H9 (cell line): ENCODE data around the gene FBXO31. TPM values are rescaled to one million over a fixed set of nuclear protein-coding genes. Genes with fewer than 3 reads are reported as not detected.
"Not testable (repeated sequence)": the region's sequence is repeated elsewhere in the genome, so short reads cannot be mapped to it uniquely, and the experiment has no call there.

Source experiments
- DNase-seq: peaks from one replicate; pipeline ENCODE4 v3.0.0-alpha.2; 2017
- H2AFZ ChIP-seq: one replicate; pipeline ENCODE4 v1.6.1; 2013; ENCODE audit warnings: mild to moderate bottlenecking, low read length, control low read depth, moderate library complexity
- H2AK5ac ChIP-seq: 2 replicates; pipeline ENCODE4 v1.6.1; 2013; ENCODE audit warnings: low read length, control low read depth, mixed read lengths; ENCODE audit not compliant: insufficient read length
- H2BK120ac ChIP-seq: one replicate; pipeline ENCODE4 v1.6.1; 2013; ENCODE audit warnings: low read depth, mild to moderate bottlenecking, low read length, control low read depth, inconsistent platforms; ENCODE audit not compliant: poor library complexity, severe bottlenecking
- H2BK12ac ChIP-seq: 2 replicates; pipeline ENCODE4 v1.6.1; 2013; ENCODE audit warnings: low read length, control low read depth, mixed read lengths, low read depth; ENCODE audit not compliant: insufficient read length
- H2BK15ac ChIP-seq: 2 replicates; pipeline ENCODE4 v1.6.1; 2013; ENCODE audit warnings: low read depth, low read length, control low read depth
- H2BK20ac ChIP-seq: one replicate; pipeline ENCODE4 v1.6.1; 2013; ENCODE audit warnings: low read depth, mild to moderate bottlenecking, low read length, control low read depth, inconsistent platforms; ENCODE audit not compliant: poor library complexity, severe bottlenecking
- H2BK5ac ChIP-seq: 2 replicates; pipeline ENCODE4 v1.6.1; 2013; ENCODE audit warnings: low read length, control low read depth, mixed read lengths; ENCODE audit not compliant: insufficient read length
- H3K14ac ChIP-seq: 2 replicates; pipeline ENCODE4 v1.6.1; 2013; ENCODE audit warnings: low read length, control low read depth; ENCODE audit not compliant: insufficient read depth
- H3K18ac ChIP-seq: 2 replicates; pipeline ENCODE4 v1.6.1; 2013; ENCODE audit warnings: low read depth, mild to moderate bottlenecking, mixed read lengths, low read length, control low read depth; ENCODE audit not compliant: insufficient read length
- H3K23ac ChIP-seq: 2 replicates; pipeline ENCODE4 v1.6.1; 2013; ENCODE audit warnings: low read length, control low read depth, mixed read lengths, low read depth; ENCODE audit not compliant: insufficient read length
- H3K23me2 ChIP-seq: 2 replicates; pipeline ENCODE4 v1.6.1; 2013; ENCODE audit warnings: low read depth, mild to moderate bottlenecking, mixed read lengths, low read length, control low read depth; ENCODE audit not compliant: insufficient read length, poor library complexity, severe bottlenecking
- H3K27ac ChIP-seq: 2 replicates; pipeline ENCODE4 v1.5.1; 2013; ENCODE audit warnings: low read length, control low read depth, mixed read lengths, low read depth; ENCODE audit not compliant: insufficient read length
- H3K27me3 ChIP-seq: 2 replicates; pipeline ENCODE4 v1.6.1; 2013; ENCODE audit warnings: low read length, control low read depth, inconsistent platforms; ENCODE audit not compliant: insufficient read depth
- H3K4ac ChIP-seq: 2 replicates; pipeline ENCODE4 v1.6.1; 2013; ENCODE audit warnings: low read depth, mild to moderate bottlenecking, control low read depth, inconsistent platforms, low read length, moderate library complexity
- H3K4me1 ChIP-seq: 2 replicates; pipeline ENCODE4 v1.6.1; 2013; ENCODE audit warnings: low read length, control low read depth, inconsistent platforms; ENCODE audit not compliant: insufficient read depth
- H3K4me2 ChIP-seq: 2 replicates; pipeline ENCODE4 v1.6.1; 2013; ENCODE audit warnings: low read length, control low read depth, mixed read lengths; ENCODE audit not compliant: insufficient read length, insufficient read depth
- H3K56ac ChIP-seq: 2 replicates; pipeline ENCODE4 v1.6.1; 2013; ENCODE audit warnings: low read depth, mild to moderate bottlenecking, mixed read lengths, low read length, control low read depth; ENCODE audit not compliant: insufficient read length
- H3K79me1 ChIP-seq: 2 replicates; pipeline ENCODE4 v1.6.1; 2013; ENCODE audit warnings: low read depth, mild to moderate bottlenecking, moderate library complexity, low read length, control low read depth, inconsistent platforms; ENCODE audit not compliant: insufficient read depth, poor library complexity, severe bottlenecking
- H3K79me2 ChIP-seq: 2 replicates; pipeline ENCODE4 v1.6.1; 2013; ENCODE audit warnings: low read length, control low read depth, inconsistent platforms; ENCODE audit not compliant: insufficient read depth
- H3K9ac ChIP-seq: 2 replicates; pipeline ENCODE4 v1.6.1; 2013; ENCODE audit warnings: low read length, control low read depth, mixed read lengths; ENCODE audit not compliant: insufficient read length; ENCODE audit errors: extremely low read depth
- H3K9me3 ChIP-seq: one replicate; pipeline ENCODE4 v1.6.1; 2013; ENCODE audit warnings: low read depth, low read length, inconsistent platforms; ENCODE audit not compliant: control insufficient read depth
- H3T11ph ChIP-seq: one replicate; pipeline ENCODE4 v1.6.1; 2013; ENCODE audit warnings: mild to moderate bottlenecking, low read length, control low read depth, inconsistent platforms
- H4K20me1 ChIP-seq: one replicate; pipeline ENCODE4 v1.6.1; 2013; ENCODE audit not compliant: control insufficient read depth, insufficient read length, insufficient read depth
- H4K5ac ChIP-seq: 2 replicates; pipeline ENCODE4 v1.6.1; 2013; ENCODE audit warnings: low read depth, mild to moderate bottlenecking, mixed read lengths, low read length, control low read depth; ENCODE audit not compliant: insufficient read length
- H4K8ac ChIP-seq: replicated peaks from 2 replicates; pipeline ENCODE4 v1.6.1; 2013; ENCODE audit warnings: low read length, control low read depth, mixed read lengths, low read depth; ENCODE audit not compliant: insufficient read length
- H4K91ac ChIP-seq: 2 replicates; pipeline ENCODE4 v1.6.1; 2013; ENCODE audit warnings: low read depth, mild to moderate bottlenecking, moderate library complexity, mixed read lengths, low read length, control low read depth; ENCODE audit not compliant: insufficient read length
- H3K27ac Mint-ChIP-seq, 3 experiments: 2 replicates in 2 of 3; 3 replicates in 1 of 3; pipeline ENCODE4 v1.8.0; 2020 to 2021; ENCODE audit warnings: mixed read lengths in 3 of 3, mild to moderate bottlenecking in 1 of 3, moderate library complexity in 1 of 3
- H3K27me3 Mint-ChIP-seq: 2 replicates; pipeline ENCODE4 v1.8.0; 2021; ENCODE audit warnings: low read depth, mild to moderate bottlenecking, moderate library complexity, mixed read lengths
- H3K36me3 Mint-ChIP-seq, 3 experiments: 2 replicates in 2 of 3; 3 replicates in 1 of 3; pipeline ENCODE4 v1.8.0; 2020 to 2021; ENCODE audit warnings: low read depth in 3 of 3, mixed read lengths in 3 of 3; ENCODE audit not compliant: insufficient read depth in 1 of 3
- H3K4me1 Mint-ChIP-seq, 2 experiments: 2 replicates each; pipeline ENCODE4 v1.8.0; 2020; ENCODE audit warnings: mixed read lengths in 2 of 2
- H3K4me3 Mint-ChIP-seq, 2 experiments: 2 replicates in 1 of 2; 3 replicates in 1 of 2; pipeline ENCODE4 v1.8.0; 2020 to 2021; ENCODE audit warnings: mild to moderate bottlenecking in 2 of 2, mixed read lengths in 2 of 2, moderate library complexity in 1 of 2
- H3K9me3 Mint-ChIP-seq, 2 experiments: 2 replicates in 1 of 2; 3 replicates in 1 of 2; pipeline ENCODE4 v1.8.0; 2020; ENCODE audit warnings: mild to moderate bottlenecking in 2 of 2, mixed read lengths in 2 of 2, moderate library complexity in 1 of 2
- WGBS: extraction: QIAGEN DNeasy Blood & Tissue Kit; methylation state at CpG from one replicate; pipeline ENCODE4 v1.1.7; 2013; ENCODE audit warnings: missing lambda C conversion rate, low lambda C conversion rate, mixed read lengths; ENCODE audit not compliant: insufficient read length; ENCODE audit errors: extremely low coverage; 5-methylcytosine and 5-hydroxymethylcytosine counted together
- total RNA-seq: library from RNA; stranded (reverse); gene quantifications from 2 replicates; pipeline ENCODE4 v1.2.1, GENCODE V29; 2021
- TF ChIP-seq, protein P1 (sequence below): fragments of 200-600 bp; sonication (generic); conservative IDR thresholded peaks from 3 replicates; pipeline ENCODE4 v1.8.0; 2021; ENCODE audit warnings: antibody characterized with exemption, mild to moderate bottlenecking

The FBXO31 gene
- total RNA-seq, 1 experiment from 2014 or later = 24.2 TPM

DNA sequence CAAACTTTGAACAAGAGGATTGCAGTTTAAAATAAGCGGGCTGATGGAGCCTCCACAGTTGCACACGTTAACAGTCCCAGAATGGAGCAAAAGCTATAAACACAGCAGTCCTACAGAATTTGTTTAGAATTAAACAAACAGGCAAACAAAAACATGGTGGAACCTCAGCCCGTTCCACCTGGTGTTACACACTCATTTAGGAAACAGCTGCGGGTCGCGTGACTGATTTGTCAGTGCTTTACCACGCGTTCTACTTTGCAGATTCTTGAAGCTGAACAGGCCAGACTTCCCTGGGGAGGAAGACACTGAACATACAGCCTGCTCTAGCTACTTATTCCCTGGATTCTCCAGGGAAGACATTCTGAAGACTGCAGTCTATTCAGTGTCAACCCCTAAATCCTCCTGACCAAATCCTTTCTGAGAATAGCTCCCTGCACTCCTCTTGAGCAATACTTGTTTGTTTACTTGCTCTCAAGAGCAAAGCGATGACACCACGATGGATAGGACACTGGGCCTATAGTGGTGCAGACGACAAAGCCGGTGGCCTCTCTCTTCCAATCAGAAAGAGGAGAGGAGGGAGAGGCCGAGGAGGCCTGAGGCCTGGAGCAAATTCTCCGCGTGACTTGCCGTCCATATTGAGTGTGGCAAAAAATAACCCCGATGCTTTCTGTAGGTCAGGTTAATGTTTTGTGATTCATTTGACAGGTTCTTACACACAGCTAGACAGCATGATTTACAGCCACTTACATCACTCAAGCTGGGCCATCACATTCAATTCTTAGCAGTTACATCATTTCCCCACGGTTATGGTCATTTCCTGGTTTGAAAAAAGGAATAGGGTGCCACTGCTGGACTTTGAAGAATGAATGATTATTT is 4.6 kb upstream of the FBXO31 start:
- peak overlapping the region; percentile 42 to 71 for H3K4me3 Mint-ChIP-seq
- WGBS = no CpG with 5 or more reads among the region's 18 CpGs
- H2AFZ ChIP-seq = peak overlapping the region; percentile 98

DNA sequence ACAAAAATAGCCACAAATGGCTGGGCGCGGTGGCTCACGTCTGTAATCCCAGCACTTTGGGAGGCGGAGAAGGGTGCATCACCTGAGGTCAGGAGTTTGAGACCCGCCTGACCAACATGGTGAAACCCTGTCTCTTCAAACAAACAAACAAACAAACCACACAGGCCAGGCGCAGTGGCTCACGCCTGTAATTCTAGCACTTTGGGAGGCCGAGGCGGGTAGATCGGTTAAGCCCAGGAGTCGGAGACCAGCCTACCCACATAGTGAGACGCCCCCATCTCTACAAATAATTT is 1.2 kb upstream of the FBXO31 start:
- H2BK20ac ChIP-seq, H3K56ac ChIP-seq, H3K79me1 ChIP-seq, H2AK5ac ChIP-seq, H3K23me2 ChIP-seq, H2BK12ac ChIP-seq, H2AFZ ChIP-seq, H3K27ac ChIP-seq, H3K27me3 Mint-ChIP-seq, H3K9ac ChIP-seq, H3K4ac ChIP-seq, H4K91ac ChIP-seq, H2BK120ac ChIP-seq, H3K27me3 ChIP-seq, H4K8ac ChIP-seq, H4K5ac ChIP-seq, H4K20me1 ChIP-seq, H3K23ac ChIP-seq, H3K14ac ChIP-seq, H3K27ac Mint-ChIP-seq, H3K79me2 ChIP-seq, H3K36me3 Mint-ChIP-seq, DNase-seq, H2BK5ac ChIP-seq, H2BK15ac ChIP-seq, H3K4me1 ChIP-seq, H3T11ph ChIP-seq, H3K9me3 Mint-ChIP-seq, H3K9me3 ChIP-seq, H3K18ac ChIP-seq: not testable (repeated sequence)
- no CpG with 5 or more reads among the region's 12 CpGs for WGBS
- peak overlapping the region; percentile 47 for H3K4me2 ChIP-seq
- peaks cover 28 to 38% of the 10 kb centered on the region in 2 experiments for H3K4me1 Mint-ChIP-seq
- H3K4me3 Mint-ChIP-seq = peak overlapping the region; percentile 73 to 88

More for the DNA sequence above, 4.6 kb upstream of the FBXO31 start:
- H3K4me1 ChIP-seq = peaks cover 4% of the 10 kb centered on the region; the same call in 1 of the 2 replicates
- H3K79me2 ChIP-seq = no peaks in the 10 kb centered on the region
- H3K56ac ChIP-seq = no peak overlapping the region
- no peaks in the 10 kb centered on the region for H3K79me1 ChIP-seq
- H2BK120ac ChIP-seq = no peak overlapping the region
- no peak overlapping the region for H4K91ac ChIP-seq
- peak overlapping the region; percentile 2 for H4K8ac ChIP-seq
- H2AK5ac ChIP-seq = no peak overlapping the region
- peak overlapping the region; percentile 75 for H3K4me2 ChIP-seq
- no peak overlapping the region for H3K23ac ChIP-seq
- H3K23me2 ChIP-seq = peaks cover 2% of the 10 kb centered on the region
- Mint-ChIP-seq H3K9me3 (no peaks in the 10 kb centered on the region; a peak in 2 of 5 replicates), H3K27ac (peak overlapping the region; percentile 91 to 98 (median 94)), H3K4me1 (peaks cover 17 to 26% of the 10 kb centered on the region in 2 experiments), H3K36me3 (no peaks in the 10 kb centered on the region; a peak in 1 of 7 replicates), H3K27me3 (peaks cover 5% of the 10 kb centered on the region)
- H3K27me3 ChIP-seq = no peaks in the 10 kb centered on the region
- peak overlapping the region; percentile 96 for H3K27ac ChIP-seq
- no peaks in the 10 kb centered on the region for H4K20me1 ChIP-seq
- H3K14ac ChIP-seq = peak overlapping the region; percentile 67
- H3K4ac ChIP-seq = no peak overlapping the region; the same call in 1 of the 2 replicates
- peak overlapping the region; percentile 57 for H2BK5ac ChIP-seq
- peak overlapping the region; percentile 91 for H4K5ac ChIP-seq
- TF ChIP-seq, protein P1, sequence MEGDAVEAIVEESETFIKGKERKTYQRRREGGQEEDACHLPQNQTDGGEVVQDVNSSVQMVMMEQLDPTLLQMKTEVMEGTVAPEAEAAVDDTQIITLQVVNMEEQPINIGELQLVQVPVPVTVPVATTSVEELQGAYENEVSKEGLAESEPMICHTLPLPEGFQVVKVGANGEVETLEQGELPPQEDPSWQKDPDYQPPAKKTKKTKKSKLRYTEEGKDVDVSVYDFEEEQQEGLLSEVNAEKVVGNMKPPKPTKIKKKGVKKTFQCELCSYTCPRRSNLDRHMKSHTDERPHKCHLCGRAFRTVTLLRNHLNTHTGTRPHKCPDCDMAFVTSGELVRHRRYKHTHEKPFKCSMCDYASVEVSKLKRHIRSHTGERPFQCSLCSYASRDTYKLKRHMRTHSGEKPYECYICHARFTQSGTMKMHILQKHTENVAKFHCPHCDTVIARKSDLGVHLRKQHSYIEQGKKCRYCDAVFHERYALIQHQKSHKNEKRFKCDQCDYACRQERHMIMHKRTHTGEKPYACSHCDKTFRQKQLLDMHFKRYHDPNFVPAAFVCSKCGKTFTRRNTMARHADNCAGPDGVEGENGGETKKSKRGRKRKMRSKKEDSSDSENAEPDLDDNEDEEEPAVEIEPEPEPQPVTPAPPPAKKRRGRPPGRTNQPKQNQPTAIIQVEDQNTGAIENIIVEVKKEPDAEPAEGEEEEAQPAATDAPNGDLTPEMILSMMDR = no peak
- no peak overlapping the region for H2BK12ac ChIP-seq
- peak overlapping the region; percentile 57 for H3K9ac ChIP-seq
- 0 out of 2 replicates have a peak overlapping the region, but pooled peaks have one; percentile 87 for H2BK15ac ChIP-seq
- H3K18ac ChIP-seq = peak overlapping the region; percentile 84
- H3K9me3 ChIP-seq = no peaks in the 10 kb centered on the region
- DNase-seq = peak; percentile 97
- H2BK20ac ChIP-seq = no peak overlapping the region
- no peak overlapping the region for H3T11ph ChIP-seq
